DOHH2 (cell line): Measurements from ENCODE around the gene HNRNPD.

Experiments
- CTCF ChIP-seq: fragments of 200-600 bp; sonication (generic); IDR thresholded peaks from one replicate; pipeline ENCODE4 v1.5.1; 2014; ENCODE audit warnings: antibody characterized with exemption, mild to moderate bottlenecking, low read depth, low read length; ENCODE audit not compliant: poor library complexity, severe bottlenecking
- EZH2phosphoT487 ChIP-seq: fragments of 200-600 bp; sonication (generic); IDR thresholded peaks from 2 replicates; pipeline ENCODE4 v1.6.1; 2017; ENCODE audit warnings: borderline replicate concordance, mild to moderate bottlenecking, antibody characterized with exemption, low read length, moderate library complexity, mixed read lengths

GRCh38 chr4:82352825-82353366, 20.9 kb downstream of the HNRNPD start:
- TF ChIP-seq CTCF: no peak
- no peak for TF ChIP-seq EZH2phosphoT487
